Measurements from ENCODE around the gene GAL3ST2.
A peak's percentile ranks its signal among the peaks of the same experiment; 100 is the strongest.

The GAL3ST2 gene

DNA sequence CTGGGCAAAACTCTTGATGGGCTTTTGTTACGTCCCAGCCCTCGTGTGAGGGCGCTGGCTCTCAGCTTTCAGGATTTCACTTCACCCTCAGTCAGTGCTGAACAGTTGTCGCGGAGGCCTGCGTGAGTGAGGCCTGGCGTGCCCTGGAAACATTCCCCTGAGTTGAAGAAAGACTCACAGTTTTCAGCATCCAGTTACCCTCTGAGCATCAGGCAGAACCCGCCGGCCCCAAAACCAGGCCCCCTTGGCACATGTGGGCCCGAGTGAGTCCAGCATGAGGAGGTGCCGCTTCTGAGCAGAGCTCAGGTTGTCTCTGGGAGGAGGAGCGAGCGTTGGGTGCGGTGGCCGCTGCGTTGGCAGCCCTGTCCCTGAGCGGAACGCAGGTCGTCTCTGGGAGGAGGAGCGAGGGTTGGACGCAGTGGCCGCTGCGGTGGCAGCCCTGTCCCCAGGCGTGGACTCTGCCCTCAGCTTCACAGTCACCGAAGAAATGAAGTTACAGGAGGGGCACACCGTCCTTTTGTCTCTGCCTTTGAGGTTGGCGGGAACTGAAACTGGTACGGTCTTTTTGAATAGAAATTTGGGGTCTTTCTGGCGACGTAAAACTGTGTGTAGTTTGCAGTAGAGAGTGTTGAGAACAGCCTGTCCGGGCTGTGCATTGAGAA is 32.2 kb downstream of the GAL3ST2 start, which contains the start of gene NEU4:
TSS of gene NEU4 (plus strand) at position 473 of the 662 bp plus-strand sequence. CDS start 5,292 bp downstream, outside the sequence.
- no peak within 1 kb of the TSS for H3K4me2 ChIP-seq (ENCODE audit: insufficient read depth, low read length, poor library complexity, severe bottlenecking)
- H3K79me1 ChIP-seq (ENCODE audit: low read depth, low read length) = no peaks in the 10 kb centered on the region
- no peak within 1 kb of the TSS for H3K23ac ChIP-seq (ENCODE audit: low read depth, low read length, poor library complexity)
- H2BK5ac ChIP-seq (ENCODE audit: low read length) = no peak within 1 kb of the TSS
- no peaks in the 10 kb centered on the region for H3K36me3 ChIP-seq (replicated peaks in 1 of 2; ENCODE audit: control insufficient read depth in 2 of 2, insufficient read depth in 2 of 2, low read length in 2 of 2)
- H3K27ac ChIP-seq (replicated peaks; ENCODE audit: low read length) = peak within 1 kb of the TSS; percentile 38
- H3K9me3 ChIP-seq (replicated peaks in 1 of 2; ENCODE audit: control insufficient read depth in 2 of 2, insufficient read depth in 1 of 2, low read depth in 1 of 2, low read length in 2 of 2) = no peaks in the 10 kb centered on the region
- H3K4me3 ChIP-seq (ENCODE audit: low read length in 2 of 2) = peak within 1 kb of the TSS in 1 of 2 donors; percentile 18
- H3K14ac ChIP-seq (ENCODE audit: low read length) = peak within 1 kb of the TSS; percentile 48
- peaks cover 16 to 18% of the 10 kb centered on the region in 2 donors for H3K4me1 ChIP-seq (ENCODE audit: control insufficient read depth in 2 of 2, insufficient read depth in 1 of 2, low read depth in 1 of 2, low read length in 2 of 2)
- H2AFZ ChIP-seq (ENCODE audit: low read length) = peak within 1 kb of the TSS; percentile 62
- peak within 1 kb of the TSS; percentile 27 for H2AK5ac ChIP-seq (ENCODE audit: low read depth, low read length)
- no CpG with 5 or more reads among the region's 31 CpGs for WGBS, 2 donors (ENCODE audit: extremely low coverage in 2 of 2, insufficient read length in 2 of 2, insufficient replicate concordance in 1 of 2)
- peak within 1 kb of the TSS; percentile 4 for H2BK120ac ChIP-seq (ENCODE audit: low read depth, low read length)
- no peak within 1 kb of the TSS for H3K9ac ChIP-seq (ENCODE audit: low read depth, low read length, poor library complexity)
- H3K4ac ChIP-seq (ENCODE audit: low read length) = peak within 1 kb of the TSS; percentile 97
- H4K91ac ChIP-seq (ENCODE audit: low read depth, low read length, poor library complexity) = no peak within 1 kb of the TSS
- H2BK12ac ChIP-seq (ENCODE audit: low read length) = peak within 1 kb of the TSS; percentile 63
- H4K8ac ChIP-seq (ENCODE audit: low read depth, low read length) = peak within 1 kb of the TSS; percentile 52
- H3K18ac ChIP-seq (ENCODE audit: low read length) = peak within 1 kb of the TSS; percentile 81
- H2BK15ac ChIP-seq (ENCODE audit: low read length) = peak within 1 kb of the TSS; percentile 91
- no peaks in the 10 kb centered on the region for H3K27me3 ChIP-seq (ENCODE audit: control insufficient read depth in 3 of 3, insufficient read depth in 3 of 3, low read depth in 1 of 3, low read length in 3 of 3)
- DNase-seq (ENCODE audit: low spot score) = no peak

DNA sequence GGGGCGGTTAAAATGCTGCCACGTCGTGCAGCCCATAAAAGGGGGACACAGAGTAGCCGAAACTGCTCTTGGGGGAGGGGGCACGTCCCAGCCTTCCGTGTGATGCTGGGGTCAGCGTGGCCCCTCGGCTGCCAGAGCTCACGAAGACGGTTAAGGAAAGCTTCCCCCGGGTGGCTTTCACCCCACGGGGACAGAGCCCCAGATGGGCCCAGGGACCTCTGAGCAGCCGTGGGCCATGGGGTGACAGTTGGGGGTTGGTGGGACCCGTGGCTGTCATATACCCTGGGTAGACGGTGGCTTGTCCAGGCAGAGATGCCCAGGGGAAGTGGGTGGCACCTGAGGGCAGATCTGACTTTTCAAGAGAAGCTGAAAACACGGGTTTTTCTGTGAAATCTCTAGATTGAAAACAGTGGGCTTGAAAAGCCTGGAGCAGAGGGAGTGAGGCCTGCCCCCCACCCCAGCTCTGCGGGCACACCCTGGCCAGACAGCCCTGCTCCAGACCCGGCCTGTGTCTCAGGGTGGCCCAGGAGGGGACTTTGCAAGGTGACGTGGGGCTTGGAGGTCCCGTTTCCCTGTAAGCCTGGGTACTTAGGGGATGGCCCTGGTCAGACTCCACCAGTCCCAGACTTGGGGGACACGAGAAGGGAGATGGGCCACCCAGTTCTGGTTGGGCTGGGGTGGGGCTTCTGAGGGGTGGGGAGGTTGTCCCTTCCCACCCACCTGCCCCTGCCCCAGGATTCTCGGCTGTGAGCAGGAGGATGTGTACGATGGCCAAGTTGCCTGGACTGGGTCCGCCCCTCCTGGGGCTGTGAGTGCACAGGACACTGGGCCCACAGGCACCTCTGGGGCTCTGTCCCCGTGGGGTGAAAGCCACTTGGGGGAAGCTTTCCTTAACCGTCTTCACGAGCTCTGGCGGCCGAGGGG is 33.0 kb downstream of the GAL3ST2 start:
- Histone ChIP-seq H3K4me1 (ENCODE audit: control insufficient read depth in 2 of 2, insufficient read depth in 1 of 2, low read depth in 1 of 2, low read length in 2 of 2) (peaks cover 11 to 13% of the 10 kb centered on the region in 2 donors), H3K27me3 (ENCODE audit: control insufficient read depth in 3 of 3, insufficient read depth in 3 of 3, low read depth in 1 of 3, low read length in 3 of 3) (no peaks in the 10 kb centered on the region), H3K4me2 (ENCODE audit: insufficient read depth, low read length, poor library complexity, severe bottlenecking) (no peak overlapping the region), H2BK12ac (ENCODE audit: low read length) (peak overlapping the region; percentile 63), H4K91ac (ENCODE audit: low read depth, low read length, poor library complexity) (no peak overlapping the region), H3K18ac (ENCODE audit: low read length) (peak overlapping the region; percentile 81), H3K4me3 (ENCODE audit: low read length in 2 of 2) (no peak overlapping the region), H2AK5ac (ENCODE audit: low read depth, low read length) (peak overlapping the region; percentile 27), H2AFZ (ENCODE audit: low read length) (no peak overlapping the region), H2BK5ac (ENCODE audit: low read length) (no peak overlapping the region), H2BK120ac (ENCODE audit: low read depth, low read length) (peak overlapping the region; percentile 4), H4K8ac (ENCODE audit: low read depth, low read length) (no peak overlapping the region), H3K9me3 (replicated peaks in 1 of 2; ENCODE audit: control insufficient read depth in 2 of 2, insufficient read depth in 1 of 2, low read depth in 1 of 2, low read length in 2 of 2) (no peaks in the 10 kb centered on the region), H3K36me3 (replicated peaks in 1 of 2; ENCODE audit: control insufficient read depth in 2 of 2, insufficient read depth in 2 of 2, low read length in 2 of 2) (no peaks in the 10 kb centered on the region), H3K27ac (replicated peaks; ENCODE audit: low read length) (no peak overlapping the region), H3K79me1 (ENCODE audit: low read depth, low read length) (no peaks in the 10 kb centered on the region), H3K14ac (ENCODE audit: low read length) (no peak overlapping the region), H3K9ac (ENCODE audit: low read depth, low read length, poor library complexity) (no peak overlapping the region), H2BK15ac (ENCODE audit: low read length) (peak overlapping the region; percentile 91), H3K4ac (ENCODE audit: low read length) (no peak overlapping the region), H3K23ac (ENCODE audit: low read depth, low read length, poor library complexity) (no peak overlapping the region)
- DNase-seq (ENCODE audit: low spot score) = no peak
- WGBS, 2 donors (ENCODE audit: extremely low coverage in 2 of 2, insufficient read length in 2 of 2, insufficient replicate concordance in 1 of 2) = no CpG with 5 or more reads among the region's 29 CpGs

DNA sequence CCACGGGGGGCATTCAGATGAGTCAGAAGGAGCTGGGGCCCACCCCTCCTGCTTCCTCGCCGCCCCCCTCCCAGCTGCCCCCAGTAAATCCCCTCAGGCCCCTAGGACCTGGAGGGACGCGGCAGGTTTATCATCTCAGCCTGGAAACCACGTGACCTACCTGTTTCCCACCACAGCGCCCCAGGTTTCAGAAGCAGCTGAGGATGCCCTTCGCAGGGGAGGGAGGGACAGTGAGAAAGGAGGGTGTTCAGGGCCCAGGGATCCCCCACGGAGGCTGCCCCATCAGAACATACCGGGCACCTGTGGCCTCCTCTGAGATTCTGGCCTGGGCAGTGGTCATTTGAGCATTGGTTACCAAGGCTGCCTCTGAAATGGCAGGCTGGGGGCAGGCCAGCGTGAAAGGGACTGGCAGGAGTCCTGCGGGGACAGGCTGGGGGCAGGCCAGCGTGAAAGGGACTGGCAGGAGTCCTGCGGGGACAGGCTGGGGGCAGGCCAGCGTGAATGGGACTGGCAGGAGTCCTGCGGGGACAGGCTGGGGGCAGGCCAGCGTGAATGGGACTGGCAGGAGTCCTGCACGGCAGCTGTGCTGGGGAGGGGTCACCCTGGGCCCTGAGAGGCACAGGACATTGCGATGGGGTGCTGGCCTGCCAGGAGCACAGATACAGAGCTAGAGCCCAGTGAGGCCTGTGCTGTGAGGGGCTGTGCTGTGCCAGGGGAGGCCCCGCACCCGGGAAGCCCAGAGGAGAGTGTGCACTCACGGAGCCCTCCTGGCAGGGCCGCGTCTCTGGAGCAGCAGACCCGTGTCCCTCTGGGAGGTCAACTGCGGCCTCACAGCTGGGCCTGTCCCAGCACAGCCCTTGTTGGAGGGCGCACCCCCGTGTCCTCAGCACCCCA is 33.9 kb downstream of the GAL3ST2 start:
- no CpG with 5 or more reads among the region's 28 CpGs for whole genome bisulfite sequencing, 2 donors (ENCODE audit: extremely low coverage in 2 of 2, insufficient read length in 2 of 2, insufficient replicate concordance in 1 of 2)
- Histone ChIP-seq H2BK5ac (ENCODE audit: low read length) (peak overlapping the region; percentile 71), H3K36me3 (replicated peaks in 1 of 2; ENCODE audit: control insufficient read depth in 2 of 2, insufficient read depth in 2 of 2, low read length in 2 of 2) (no peaks in the 10 kb centered on the region)

More for the DNA sequence above, 33.9 kb downstream of the GAL3ST2 start:
- Histone ChIP-seq H2BK12ac (ENCODE audit: low read length) (peak overlapping the region; percentile 63), H3K4me3 (ENCODE audit: low read length in 2 of 2) (no peak overlapping the region), H3K23ac (ENCODE audit: low read depth, low read length, poor library complexity) (peak overlapping the region; percentile 43), H2AK5ac (ENCODE audit: low read depth, low read length) (peak overlapping the region; percentile 94), H3K27ac (replicated peaks; ENCODE audit: low read length) (no peak overlapping the region), H3K4me1 (ENCODE audit: control insufficient read depth in 2 of 2, insufficient read depth in 1 of 2, low read depth in 1 of 2, low read length in 2 of 2) (peaks cover 7 to 12% of the 10 kb centered on the region in 2 donors), H3K4ac (ENCODE audit: low read length) (peak overlapping the region; percentile 95), H3K27me3 (ENCODE audit: control insufficient read depth in 3 of 3, insufficient read depth in 3 of 3, low read depth in 1 of 3, low read length in 3 of 3) (peaks cover 0 to 6% (median 0%) of the 10 kb centered on the region in 3 experiments), H3K9me3 (replicated peaks in 1 of 2; ENCODE audit: control insufficient read depth in 2 of 2, insufficient read depth in 1 of 2, low read depth in 1 of 2, low read length in 2 of 2) (no peaks in the 10 kb centered on the region), H3K9ac (ENCODE audit: low read depth, low read length, poor library complexity) (no peak overlapping the region), H3K14ac (ENCODE audit: low read length) (no peak overlapping the region), H4K91ac (ENCODE audit: low read depth, low read length, poor library complexity) (no peak overlapping the region), H3K79me1 (ENCODE audit: low read depth, low read length) (no peaks in the 10 kb centered on the region), H3K18ac (ENCODE audit: low read length) (peak overlapping the region; percentile 15), H4K8ac (ENCODE audit: low read depth, low read length) (no peak overlapping the region), H2BK15ac (ENCODE audit: low read length) (peak overlapping the region; percentile 78), H2BK120ac (ENCODE audit: low read depth, low read length) (no peak overlapping the region), H3K4me2 (ENCODE audit: insufficient read depth, low read length, poor library complexity, severe bottlenecking) (peak overlapping the region; percentile 11), H2AFZ (ENCODE audit: low read length) (no peak overlapping the region)
- no peak for DNase-seq (ENCODE audit: low spot score)

All from neuronal stem cell (in vitro differentiated cells).